Keratinocyte (primary cell): ENCODE data around the gene S100A4. TPM values are rescaled to one million over a fixed set of nuclear protein-coding genes. Genes with fewer than 3 reads are reported as not detected.
"Not testable (repeated sequence)": the region's sequence is repeated elsewhere in the genome, so short reads cannot be mapped to it uniquely, and the experiment has no call there.

ENCODE experiments used
- DNase-seq: peaks from one replicate; pipeline ENCODE4 v3.0.0-alpha.2; 2011; ENCODE audit warnings: low read depth, missing footprints, low spot score
- FAIRE-seq: peaks from 2 replicates; lab custom pipeline; 2011; peaks lifted over from hg19 to GRCh38; lab: Jason Lieb, UNC
- H2AFZ ChIP-seq: 2 replicates; pipeline ENCODE4 v1.6.0; 2012; ENCODE audit warnings: low read length, control low read depth, inconsistent platforms; ENCODE audit not compliant: control insufficient read depth
- H3K27ac ChIP-seq: 2 replicates; pipeline ENCODE4 v1.5.1; 2011; ENCODE audit warnings: low read length; ENCODE audit not compliant: control insufficient read depth, insufficient read depth
- H3K27me3 ChIP-seq: 3 replicates; pipeline ENCODE4 v1.6.0; 2011; ENCODE audit warnings: low read length; ENCODE audit not compliant: control insufficient read depth, insufficient read depth; ENCODE audit errors: extremely low read depth
- H3K36me3 ChIP-seq, 2 experiments: 2 replicates in 1 of 2; 3 replicates in 1 of 2; pipeline ENCODE4 v1.5.1; 2011; ENCODE audit warnings: low read length in 2 of 2, mild to moderate bottlenecking in 1 of 2; ENCODE audit not compliant: control insufficient read depth in 2 of 2, insufficient read depth in 2 of 2; ENCODE audit errors: extremely low read depth in 1 of 2
- H3K4me1 ChIP-seq: 3 replicates; pipeline ENCODE4 v1.5.1; 2011; ENCODE audit warnings: low read length; ENCODE audit not compliant: control insufficient read depth, insufficient read depth; ENCODE audit errors: extremely low read depth
- H3K4me2 ChIP-seq: 3 replicates; pipeline ENCODE4 v1.6.0; 2011; ENCODE audit warnings: low read depth, low read length; ENCODE audit not compliant: control insufficient read depth, insufficient read depth; ENCODE audit errors: extremely low read depth
- H3K4me3 ChIP-seq, 3 experiments: fragments of 200-600 bp in 1 of 3; sonication (generic) in 1 of 3; 2 replicates in 2 of 3; 3 replicates in 1 of 3; pipeline ENCODE4 v1.5.1; 2011 to 2016; ENCODE audit warnings: low read length in 3 of 3, mild to moderate bottlenecking in 3 of 3, control low read depth in 2 of 3, inconsistent platforms in 1 of 3, low read depth in 1 of 3, mixed read lengths in 1 of 3, mixed run types in 1 of 3, moderate library complexity in 1 of 3; ENCODE audit not compliant: control insufficient read depth in 2 of 3, insufficient read depth in 2 of 3; ENCODE audit errors: extremely low read depth in 1 of 3
- H3K79me2 ChIP-seq: 2 replicates; pipeline ENCODE4 v1.6.0; 2012; ENCODE audit warnings: low read length; ENCODE audit not compliant: control insufficient read depth, insufficient read depth
- H3K9ac ChIP-seq: 3 replicates; pipeline ENCODE4 v1.6.0; 2011; ENCODE audit warnings: low read length; ENCODE audit not compliant: control insufficient read depth, insufficient read depth; ENCODE audit errors: extremely low read depth
- H3K9me1 ChIP-seq: 3 replicates; pipeline ENCODE4 v1.6.0; 2011; ENCODE audit warnings: low read length; ENCODE audit not compliant: control insufficient read depth, insufficient read depth; ENCODE audit errors: extremely low read depth
- H3K9me3 ChIP-seq: 2 replicates; pipeline ENCODE4 v1.5.1; 2012; ENCODE audit warnings: low read depth, low read length; ENCODE audit not compliant: control insufficient read depth
- H4K20me1 ChIP-seq: 3 replicates; pipeline ENCODE4 v1.6.0; 2011; ENCODE audit warnings: low read length; ENCODE audit not compliant: control insufficient read depth, insufficient read depth; ENCODE audit errors: extremely low read depth
- CTCF ChIP-seq, 3 experiments: IDR thresholded peaks in 1 of 3; conservative IDR thresholded peaks in 1 of 3; optimal IDR thresholded peaks in 1 of 3; 2 replicates in 2 of 3; 3 replicates in 1 of 3; pipeline versions ENCODE3 to v1.5.1; 2011; ENCODE audit warnings: low read length in 3 of 3, mild to moderate bottlenecking in 3 of 3, moderate library complexity in 2 of 3, control low read depth in 1 of 3, inconsistent platforms in 1 of 3; ENCODE audit not compliant: insufficient read depth in 2 of 3; ENCODE audit errors: extremely low read depth in 1 of 3
- EZH2 ChIP-seq: IDR thresholded peaks from one replicate; pipeline ENCODE4 v1.6.1; 2012; ENCODE audit warnings: inconsistent platforms, mild to moderate bottlenecking, low read length, moderate library complexity
- dilution Hi-C: fragments of 300-500 bp; cut with MboI; formaldehyde crosslinking; loops from one replicate; pipeline ENCODE4 v1.7.0; 2020; ENCODE audit warnings: low sequenced_read_pairs; ENCODE audit not compliant: extremely low pct_ligation_motif_present
- polyA plus RNA-seq, 5 experiments: library from polyadenylated mRNA; depleted of rRNA in 3 of 5; stranded (reverse) in 3 of 5; stranded (forward) in 1 of 5; unstranded in 1 of 5; fragments of >200 nt; gene quantifications; 1 replicate in 1 of 5; 2 replicates in 3 of 5; 3 replicates in 1 of 5; pipeline versions ENCODE4 v1.2.1 to v1.2.3, GENCODE V29; 2011 to 2012; ENCODE audit warnings: missing spikeins in 2 of 5, low read depth in 1 of 5, low replicate concordance in 1 of 5

S100A4 gene
- polyA plus RNA-seq, 1 donor (not counting 4 experiments of a cell fraction or from before 2014, with no cell fraction given), result 21.4 TPM

- Histone ChIP-seq H3K79me2 (no peaks in the 10 kb centered on the region), H4K20me1 (no peaks in the 10 kb centered on the region), H2AFZ (peak overlapping the region; percentile 84), H3K27me3 (no peaks in the 10 kb centered on the region), H3K4me1 (peaks cover 32% of the 10 kb centered on the region), H3K36me3 (no peaks in the 10 kb centered on the region), H3K27ac (no peak overlapping the region), H3K4me2 (peak overlapping the region; percentile 71), H3K9me3 (no peaks in the 10 kb centered on the region), H3K9me1 (no peaks in the 10 kb centered on the region), H3K4me3 (peak overlapping the region in 1 of 3 experiments; percentile 53), H3K9ac (peak overlapping the region; percentile 28)
- FAIRE-seq, result peak; percentile 29
- DNase-seq, result no peak
- dilution Hi-C loops, result no loop called here
- TF ChIP-seq EZH2 (no peak), CTCF (optimal IDR thresholded peaks at IDR 0.05 in 1 of 3, IDR thresholded peaks at IDR 0.05 in 1 of 3, conservative IDR thresholded peaks at IDR 0.05 in 1 of 3; ENCODE audit: extremely low read depth in 1 of 3, insufficient read depth in 2 of 3, low read length in 3 of 3) (no peak)
Observed at GRCh38 chr1:153577624-153578051, 32.0 kb upstream of the S100A4 start.

DNA sequence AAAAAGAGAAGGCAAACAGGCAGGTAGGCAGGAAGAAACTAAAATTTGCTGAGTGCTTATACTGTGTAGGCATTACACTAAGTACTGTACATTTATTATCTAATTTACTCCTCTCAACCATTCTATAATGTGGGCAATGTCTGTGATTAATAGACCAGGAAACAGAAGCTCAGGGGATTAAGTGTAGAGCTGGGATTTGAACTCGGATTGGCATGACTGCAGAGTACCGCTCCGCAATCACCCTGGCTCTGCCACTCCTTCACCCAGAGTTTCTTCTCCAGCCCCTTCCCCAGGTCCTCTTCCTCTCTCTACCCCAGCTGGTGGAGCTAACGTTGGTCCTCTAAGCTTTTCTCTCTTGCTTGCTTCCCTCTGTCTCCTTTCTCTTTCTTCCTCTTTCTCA is 31.5 kb upstream of the S100A4 start:
- dilution Hi-C loops, result no loop called here
- no peak for FAIRE-seq
- TF ChIP-seq CTCF (optimal IDR thresholded peaks at IDR 0.05 in 1 of 3, IDR thresholded peaks at IDR 0.05 in 1 of 3, conservative IDR thresholded peaks at IDR 0.05 in 1 of 3; ENCODE audit: extremely low read depth in 1 of 3, insufficient read depth in 2 of 3, low read length in 3 of 3) (no peak), EZH2 (no peak)
- DNase-seq, result no peak
- Histone ChIP-seq H4K20me1 (no peaks in the 10 kb centered on the region), H3K36me3 (no peaks in the 10 kb centered on the region), H3K27me3 (no peaks in the 10 kb centered on the region), H3K4me2 (peak overlapping the region; percentile 71), H3K4me3 (no peak overlapping the region), H3K9me3 (no peaks in the 10 kb centered on the region), H3K9ac (no peak overlapping the region), H3K4me1 (peaks cover 37% of the 10 kb centered on the region), H3K79me2 (no peaks in the 10 kb centered on the region), H3K9me1 (no peaks in the 10 kb centered on the region), H2AFZ (no peak overlapping the region), H3K27ac (no peak overlapping the region)

GRCh38 chr1:153575497-153575896 is 29.9 kb upstream of the S100A4 start:
- H3K9ac ChIP-seq, H3K4me2 ChIP-seq, H3K4me3 ChIP-seq, FAIRE-seq, H3K9me3 ChIP-seq, H3K79me2 ChIP-seq, H3K9me1 ChIP-seq, dilution Hi-C loops, H3K27ac ChIP-seq, H3K27me3 ChIP-seq, H2AFZ ChIP-seq, H3K36me3 ChIP-seq, DNase-seq, H4K20me1 ChIP-seq: not testable (repeated sequence)
- peaks cover 43% of the 10 kb centered on the region for H3K4me1 ChIP-seq

GRCh38 chr1:153575081-153575491 is 29.5 kb upstream of the S100A4 start:
- peaks cover 43% of the 10 kb centered on the region for H3K4me1 ChIP-seq
- H3K9me1 ChIP-seq, H3K27ac ChIP-seq, H3K4me3 ChIP-seq, dilution Hi-C loops, DNase-seq, H3K9ac ChIP-seq, H3K9me3 ChIP-seq, H3K36me3 ChIP-seq, H4K20me1 ChIP-seq, H3K27me3 ChIP-seq, FAIRE-seq, H3K79me2 ChIP-seq, H2AFZ ChIP-seq, H3K4me2 ChIP-seq: not testable (repeated sequence)
